ENCODE results near the gene MAOB.

GRCh38 chrX:43846558-43846957, 35.7 kb downstream of the MAOB start:
- TF ChIP-seq CTCF (IDR thresholded peaks at IDR 0.05): no peak
- TF ChIP-seq POLR2A (IDR thresholded peaks at IDR 0.05): no peak
